Pancreas (tissue), 10 donors: ENCODE results near the gene BEGAIN. TPM values are rescaled to one million over a fixed set of nuclear protein-coding genes. Genes with fewer than 3 reads are reported as not detected.

Source experiments
- ATAC-seq, 4 donors: fragments of 200-7000 bp; cut with Tn5 transposase; one replicate each; pipeline versions ENCODE4 v1.8.0 to v1.9.1; 2020; ENCODE audit warnings: mild to moderate bottlenecking in 4 of 4, moderate library complexity in 4 of 4
- DNase-seq, 6 donors: peaks; one replicate each; pipeline ENCODE4 v3.0.0-alpha.2; 2020
- FAIRE-seq: peaks from 2 replicates; lab custom pipeline; 2012; peaks lifted over from hg19 to GRCh38; lab: Jason Lieb, UNC
- H3K27ac ChIP-seq, 4 donors: fragments of 200-600 bp; sonication (generic); 1 replicate in 3 of 4; 2 replicates in 1 of 4; pipeline versions ENCODE4 v1.5.0 to v1.8.0; 2020
- H3K27me3 ChIP-seq, 4 donors: fragments of 200-600 bp; one replicate each; pipeline ENCODE4 v1.8.0; 2021
- H3K36me3 ChIP-seq, 3 donors: fragments of 200-600 bp; sonication (generic) in 1 of 3; one replicate each; pipeline versions ENCODE4 v1.5.0 to v1.8.0; 2020 to 2021
- H3K4me1 ChIP-seq, 3 donors: fragments of 200-600 bp; one replicate each; pipeline ENCODE4 v1.8.0; 2021
- H3K4me3 ChIP-seq, 4 donors: fragments of 200-600 bp; sonication (generic) in 2 of 4; one replicate each; pipeline versions ENCODE4 v1.5.0 to v1.8.0; 2020 to 2021
- H3K9me3 ChIP-seq, 4 donors: fragments of 200-600 bp; one replicate each; pipeline ENCODE4 v1.8.0; 2021
- WGBS, 2 donors: extraction: QIAGEN DNeasy Blood & Tissue Kit; methylation state at CpG; one replicate each; pipeline ENCODE4 v1.1.7; 2013; 5-methylcytosine and 5-hydroxymethylcytosine counted together
- intact Hi-C, 3 donors: fragments of 100-400 bp; cut with DNase I; formaldehyde crosslinking; loops; one replicate each; pipeline versions ENCODE4 v1.11.1 to v1.14.2; 2022
- polyA plus RNA-seq, 2 donors: library from polyadenylated mRNA; stranded (reverse); fragments of 200-250 nt; gene quantifications; one replicate each; pipeline ENCODE4 v1.2.3, GENCODE V29; 2013
- total RNA-seq, 6 donors: library from RNA; stranded (reverse); fragmentation: NEBNext Ultra II Directional in 4 of 6; extraction: Animal tissue kit (Norgen Biotek cat#: 25700) in 4 of 6; gene quantifications; one replicate each; pipeline versions ENCODE4 v1.2.1 to v1.2.4, GENCODE V29; 2021 to 2023
- TF ChIP-seq, protein P1 (sequence below), 4 donors: fragments of 200-600 bp; sonication (generic) in 3 of 4; IDR thresholded peaks; one replicate each; pipeline versions ENCODE4 v1.5.0 to v1.8.0; 2021; ENCODE audit warnings: antibody characterized with exemption in 4 of 4
- donor health status: healthy with polysubstance abuse.
- donor health status: DM: no; HTN: no; CAD: no; lungs with moderate emphysema.
- donor health status: DM: no; HTN: no; CAD: no.
- donor health status: control.
- donor health status: control.
- donor health status: Bipolar disorder and iron deficiency.
- donor health status: DM: yes; HTN: yes; CAD: no.
- donor health status: DM: no; HTN: no; CAD: no.
- donor health status: DM: no; HTN: no; CAD: no.
- donor health status: DM: yes; HTN: yes; CAD: no.

The BEGAIN gene
- total and polyA plus RNA-seq, 8 donors: 9.1 to 32.2 (median 15.4) TPM

DNA sequence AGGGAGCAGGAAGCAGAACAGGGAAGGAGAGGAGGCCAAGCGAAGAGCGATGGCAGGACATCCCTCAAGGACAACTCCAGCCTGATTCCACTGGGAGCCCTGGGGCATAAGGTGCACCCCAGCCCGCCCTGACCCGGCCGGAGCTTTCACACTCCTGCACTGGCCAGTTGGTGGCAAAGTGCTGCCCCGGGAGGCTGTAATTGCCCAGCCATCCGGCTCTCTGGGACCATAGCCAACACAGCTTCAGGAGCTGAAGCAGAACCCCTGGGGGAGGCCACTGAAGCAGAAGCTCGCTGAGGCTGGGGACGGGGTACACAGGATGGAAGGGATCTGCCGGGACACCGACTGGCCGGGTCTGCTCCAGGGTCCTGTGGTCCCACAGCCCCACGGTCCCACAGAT is 41.9 kb upstream of the BEGAIN start:
- H3K9me3 ChIP-seq: no peaks in the 10 kb centered on the region
- TF ChIP-seq, protein P1, sequence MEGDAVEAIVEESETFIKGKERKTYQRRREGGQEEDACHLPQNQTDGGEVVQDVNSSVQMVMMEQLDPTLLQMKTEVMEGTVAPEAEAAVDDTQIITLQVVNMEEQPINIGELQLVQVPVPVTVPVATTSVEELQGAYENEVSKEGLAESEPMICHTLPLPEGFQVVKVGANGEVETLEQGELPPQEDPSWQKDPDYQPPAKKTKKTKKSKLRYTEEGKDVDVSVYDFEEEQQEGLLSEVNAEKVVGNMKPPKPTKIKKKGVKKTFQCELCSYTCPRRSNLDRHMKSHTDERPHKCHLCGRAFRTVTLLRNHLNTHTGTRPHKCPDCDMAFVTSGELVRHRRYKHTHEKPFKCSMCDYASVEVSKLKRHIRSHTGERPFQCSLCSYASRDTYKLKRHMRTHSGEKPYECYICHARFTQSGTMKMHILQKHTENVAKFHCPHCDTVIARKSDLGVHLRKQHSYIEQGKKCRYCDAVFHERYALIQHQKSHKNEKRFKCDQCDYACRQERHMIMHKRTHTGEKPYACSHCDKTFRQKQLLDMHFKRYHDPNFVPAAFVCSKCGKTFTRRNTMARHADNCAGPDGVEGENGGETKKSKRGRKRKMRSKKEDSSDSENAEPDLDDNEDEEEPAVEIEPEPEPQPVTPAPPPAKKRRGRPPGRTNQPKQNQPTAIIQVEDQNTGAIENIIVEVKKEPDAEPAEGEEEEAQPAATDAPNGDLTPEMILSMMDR (IDR thresholded peaks at IDR 0.05): no peak
- H3K4me3 ChIP-seq: no peak overlapping the region
- ATAC-seq (no peak), DNase-seq (no peak), FAIRE-seq (no peak)
- H3K27me3 ChIP-seq: no peaks in the 10 kb centered on the region
- 76 to 82% methylated on average over 13 of the region's 13 CpGs for WGBS, 2 donors
- intact Hi-C loops: no loop called here
- H3K4me1 ChIP-seq: no peaks in the 10 kb centered on the region
- no peaks in the 10 kb centered on the region for H3K36me3 ChIP-seq
- H3K27ac ChIP-seq: no peak overlapping the region

DNA sequence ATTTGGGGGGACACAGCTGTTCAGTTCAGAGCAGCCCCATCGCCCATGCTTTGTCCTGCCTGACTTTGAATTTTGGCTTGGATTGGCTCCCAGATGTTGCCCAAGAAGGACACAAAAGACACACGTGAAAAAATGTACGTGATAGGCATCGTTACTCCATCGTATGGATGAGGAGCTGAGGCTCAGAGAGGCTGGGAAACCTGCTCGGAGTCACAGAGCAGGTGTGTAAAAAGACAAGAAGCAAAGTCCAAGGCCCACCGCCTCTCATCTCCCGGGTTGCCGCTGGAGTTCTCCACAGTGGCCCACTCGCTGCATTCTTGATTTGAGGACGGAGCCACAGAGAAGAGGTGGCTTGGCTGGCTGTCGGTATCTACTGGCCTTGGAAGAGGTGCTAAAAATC is 41.0 kb upstream of the BEGAIN start:
- ATAC-seq: no peak
- TF ChIP-seq, protein P1 (IDR thresholded peaks at IDR 0.05): no peak
- no peak for DNase-seq
- Histone ChIP-seq H3K27ac (no peak overlapping the region), H3K4me3 (no peak overlapping the region), H3K4me1 (no peaks in the 10 kb centered on the region), H3K27me3 (no peaks in the 10 kb centered on the region), H3K36me3 (no peaks in the 10 kb centered on the region), H3K9me3 (no peaks in the 10 kb centered on the region)
- FAIRE-seq: no peak
- intact Hi-C loops: no loop called here
- 85 to 90% methylated on average over 12 of the region's 12 CpGs for WGBS, 2 donors

DNA sequence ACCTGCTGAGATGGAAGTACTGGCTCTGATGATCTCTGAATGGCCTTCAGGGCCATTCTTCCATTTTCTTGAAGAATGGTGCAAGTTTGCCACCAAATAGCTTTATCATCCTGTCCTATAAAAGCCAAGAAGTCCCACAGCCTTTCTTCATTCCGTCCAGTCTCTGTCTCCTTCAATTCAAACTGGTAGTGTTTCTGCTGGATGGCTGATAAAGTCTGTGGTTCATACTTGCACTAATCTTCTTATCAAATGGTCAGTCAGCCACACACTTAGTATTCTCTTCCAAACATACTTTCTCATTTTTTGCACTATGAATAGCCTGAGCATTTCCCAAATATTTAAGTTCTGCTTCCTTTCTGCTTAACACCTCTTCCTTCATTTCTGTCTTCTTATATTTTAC is 39.4 kb upstream of the BEGAIN start:
- Histone ChIP-seq H3K4me3 (no peak overlapping the region), H3K9me3 (no peaks in the 10 kb centered on the region), H3K27ac (no peak overlapping the region), H3K4me1 (no peaks in the 10 kb centered on the region), H3K36me3 (no peaks in the 10 kb centered on the region), H3K27me3 (no peaks in the 10 kb centered on the region)
- TF ChIP-seq, protein P1 (IDR thresholded peaks at IDR 0.05): no peak
- intact Hi-C loops: no loop called here
- FAIRE-seq (no peak), ATAC-seq (no peak), DNase-seq (no peak)
- WGBS, 2 donors: 86 to 87% methylated on average over 1 of the region's 1 CpG

DNA sequence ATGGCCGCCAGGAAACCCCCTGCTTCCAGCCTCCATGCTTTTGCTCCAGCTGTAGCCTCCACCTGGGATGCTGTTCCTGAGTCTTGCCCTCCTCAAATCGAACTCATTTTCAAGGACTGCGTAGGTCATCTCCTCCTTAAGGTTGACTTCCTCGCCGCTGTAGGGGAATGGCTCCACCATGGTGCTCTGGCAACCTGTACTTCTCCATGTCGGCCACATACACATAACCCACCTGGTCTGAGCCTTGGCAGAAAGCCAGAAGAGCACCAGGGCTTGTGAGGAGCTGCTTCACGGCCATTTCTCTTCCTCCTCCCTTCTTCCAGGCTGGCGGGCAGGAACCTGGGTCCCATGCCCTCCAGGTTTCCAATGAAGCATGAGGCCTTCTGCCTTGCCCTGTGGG is 36.7 kb upstream of the BEGAIN start:
- peak in 1 of 6 donors; percentile 21 for DNase-seq
- Histone ChIP-seq H3K27ac (no peak overlapping the region), H3K4me1 (peaks cover 0 to 4% (median 2%) of the 10 kb centered on the region in 3 donors), H3K4me3 (no peak overlapping the region), H3K9me3 (no peaks in the 10 kb centered on the region), H3K36me3 (no peaks in the 10 kb centered on the region), H3K27me3 (no peaks in the 10 kb centered on the region)
- TF ChIP-seq, protein P1 (IDR thresholded peaks at IDR 0.05): no peak
- intact Hi-C loops: no loop called here
- ATAC-seq: no peak
- FAIRE-seq: no peak
- 77 to 81% methylated on average over 8 of the region's 8 CpGs for WGBS, 2 donors

DNA sequence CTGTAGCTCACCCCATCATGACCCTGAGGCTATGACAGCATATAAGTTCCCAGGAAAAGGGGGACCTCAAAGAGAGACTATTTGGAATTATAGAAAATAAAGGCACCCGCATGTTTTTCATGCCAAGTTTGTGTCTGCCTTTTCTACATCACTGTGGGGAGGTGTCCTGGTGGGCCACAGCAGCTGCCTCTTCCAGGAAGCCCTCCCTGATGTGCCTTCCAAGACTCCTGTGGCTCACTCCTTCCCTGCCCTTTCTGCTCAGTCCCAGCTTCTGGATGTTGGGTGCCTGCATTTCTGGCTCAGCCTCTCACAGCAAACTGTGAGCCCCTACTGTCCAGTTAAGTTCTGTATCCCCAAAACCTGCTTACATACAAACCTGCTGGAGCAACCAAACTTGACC is 36.3 kb upstream of the BEGAIN start:
- no peak overlapping the region for H3K4me3 ChIP-seq
- TF ChIP-seq, protein P1 (IDR thresholded peaks at IDR 0.05): no peak
- no peak overlapping the region for H3K27ac ChIP-seq
- no peaks in the 10 kb centered on the region for H3K36me3 ChIP-seq
- no peaks in the 10 kb centered on the region for H3K27me3 ChIP-seq
- no peak for DNase-seq
- no peak for FAIRE-seq
- ATAC-seq: no peak
- peaks cover 3 to 8% (median 6%) of the 10 kb centered on the region in 3 donors for H3K4me1 ChIP-seq
- intact Hi-C loops: no loop called here
- 85 to 100% methylated on average over 1 of the region's 1 CpG for WGBS, 2 donors
- no peaks in the 10 kb centered on the region for H3K9me3 ChIP-seq
